GM12801 (cell line): ENCODE data around the gene HAGH.

Experiments used
- CTCF ChIP-seq: IDR thresholded peaks from one replicate; pipeline ENCODE4 v1.5.1; 2011; ENCODE audit warnings: control low read depth; ENCODE audit not compliant: insufficient read length; ENCODE audit errors: extremely low read depth

HAGH gene

GRCh38 chr16:1846416-1846815, 19.8 kb upstream of the HAGH start:
- TF ChIP-seq CTCF = no peak

GRCh38 chr16:1845985-1846384, 19.4 kb upstream of the HAGH start:
- TF ChIP-seq CTCF = no peak

GRCh38 chr16:1839554-1839953, 12.9 kb upstream of the HAGH start:
- no peak for TF ChIP-seq CTCF

- no peak for TF ChIP-seq CTCF
These were observed 7.5 kb upstream of the HAGH start for GRCh38 chr16:1834096-1834495.

- no peak for TF ChIP-seq CTCF
These were observed 6.3 kb upstream of the HAGH start for GRCh38 chr16:1832838-1833454.

GRCh38 chr16:1831186-1832075, 4.8 kb upstream of the HAGH start:
- no peak for TF ChIP-seq CTCF

- TF ChIP-seq CTCF = no peak
These were observed 3.6 kb upstream of the HAGH start for GRCh38 chr16:1830213-1830612.
